ENCODE measurements around the gene FKTN.

Gene FKTN

DNA sequence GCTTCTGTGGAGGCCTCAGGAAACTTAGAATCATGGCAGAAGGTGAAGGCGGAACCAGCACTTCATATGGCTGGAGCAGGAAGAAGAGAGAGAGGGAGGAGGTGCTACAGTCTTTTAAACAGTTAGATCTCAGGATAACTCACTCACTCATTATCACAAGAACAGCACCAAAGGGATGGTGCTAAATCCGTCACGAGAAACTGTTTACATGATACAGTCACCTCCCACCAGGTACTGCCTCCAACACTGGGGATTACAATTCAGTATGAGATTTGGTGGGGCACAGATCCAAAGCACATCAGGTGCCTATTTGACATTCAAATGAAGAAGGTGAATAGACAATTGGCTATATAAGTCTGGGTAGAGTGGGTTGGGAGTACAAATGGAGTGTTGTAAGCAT, 35.2 kb downstream of the FKTN start:
- H3K4me3 ChIP-seq (ENCODE audit: low read length): no peak overlapping the region
- no peak for TF ChIP-seq ZNF274 (IDR thresholded peaks at IDR 0.05; ENCODE audit: low read depth, low read length)

DNA sequence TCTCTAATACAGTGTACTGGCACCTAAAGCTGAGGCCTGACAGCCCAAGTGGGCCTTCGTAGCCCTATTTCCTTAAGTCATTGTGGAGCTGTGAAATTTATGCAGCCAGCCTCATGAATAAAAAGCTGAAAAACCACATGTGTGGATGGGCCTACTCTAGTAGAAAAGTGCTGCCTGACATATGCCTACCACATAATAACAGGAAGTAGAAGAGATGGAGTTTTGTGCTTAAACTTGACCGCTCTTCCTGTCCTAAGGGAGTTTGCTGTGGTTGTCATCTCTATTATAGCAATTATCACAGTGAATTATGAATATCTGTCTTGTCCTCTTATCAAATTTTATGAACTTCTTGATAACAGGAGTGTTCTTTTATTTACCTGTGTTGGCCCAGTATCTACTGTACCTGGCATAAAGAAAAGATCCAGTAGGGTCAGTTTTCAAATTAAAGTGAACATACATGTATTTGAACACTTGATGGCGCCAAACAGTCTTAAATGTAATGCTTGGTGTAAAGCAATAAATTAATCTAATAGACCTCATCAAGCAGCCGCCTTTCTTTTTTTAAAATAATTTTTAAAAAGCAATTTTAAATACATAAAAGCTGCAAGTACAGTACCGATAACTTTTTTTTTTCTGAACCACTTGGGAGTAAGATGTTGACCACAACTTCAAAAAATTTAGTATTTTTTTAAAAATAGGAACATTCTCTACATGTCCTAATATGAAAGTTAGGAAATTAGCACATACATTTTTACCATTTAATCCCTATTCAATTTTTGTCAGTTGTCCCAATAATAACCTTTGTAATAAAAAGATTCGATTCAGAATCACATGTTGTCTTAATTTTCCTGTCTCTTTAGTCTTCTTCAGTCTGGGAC, 51.0 kb downstream of the FKTN start:
- no peak for TF ChIP-seq ZNF274 (IDR thresholded peaks at IDR 0.05; ENCODE audit: low read depth, low read length)
- H3K4me3 ChIP-seq (ENCODE audit: low read length): no peak overlapping the region

DNA sequence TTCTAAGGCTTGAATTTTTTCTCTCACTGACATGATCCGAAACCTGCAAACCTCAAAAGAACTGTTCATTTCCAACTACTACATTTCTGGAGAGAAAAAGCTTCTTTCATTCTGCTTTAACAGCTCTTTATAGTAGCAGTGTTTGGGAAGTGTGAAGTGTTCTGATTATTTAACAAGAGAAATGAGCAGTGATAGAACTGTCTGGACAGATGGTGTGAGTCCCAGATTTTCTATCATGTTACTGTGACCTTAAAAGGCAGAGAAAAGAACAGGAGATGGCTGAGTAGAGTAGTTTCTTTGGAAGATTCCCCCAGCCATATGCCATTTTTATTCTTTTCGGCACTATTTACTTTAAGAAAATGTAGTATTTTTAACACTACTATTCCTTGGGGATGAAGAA, 63.1 kb downstream of the FKTN start:
- no peak for TF ChIP-seq ZNF274 (IDR thresholded peaks at IDR 0.05; ENCODE audit: low read depth, low read length)
- no peak overlapping the region for H3K4me3 ChIP-seq (ENCODE audit: low read length)

DNA sequence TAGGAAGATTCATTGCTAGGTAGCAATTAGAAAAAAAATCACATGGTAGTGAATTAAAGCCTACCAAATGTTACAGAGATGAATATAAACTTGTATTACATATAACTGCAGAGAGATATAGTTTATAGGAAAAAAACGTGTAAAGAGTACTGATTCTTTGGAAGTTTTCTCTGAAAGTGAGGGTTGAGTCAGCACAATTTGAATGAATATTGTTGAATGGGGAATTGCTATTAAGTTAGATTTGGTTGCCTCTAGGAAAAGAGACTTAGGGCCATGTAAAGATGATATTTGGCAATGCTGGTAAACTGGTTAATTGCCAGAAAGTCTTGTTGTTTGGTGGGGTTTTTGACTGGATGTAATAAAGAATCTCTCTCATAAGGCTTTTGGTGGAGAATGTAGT, 67.2 kb downstream of the FKTN start:
- no peak overlapping the region for H3K4me3 ChIP-seq (ENCODE audit: low read length)
- TF ChIP-seq ZNF274 (IDR thresholded peaks at IDR 0.05; ENCODE audit: low read depth, low read length): no peak

DNA sequence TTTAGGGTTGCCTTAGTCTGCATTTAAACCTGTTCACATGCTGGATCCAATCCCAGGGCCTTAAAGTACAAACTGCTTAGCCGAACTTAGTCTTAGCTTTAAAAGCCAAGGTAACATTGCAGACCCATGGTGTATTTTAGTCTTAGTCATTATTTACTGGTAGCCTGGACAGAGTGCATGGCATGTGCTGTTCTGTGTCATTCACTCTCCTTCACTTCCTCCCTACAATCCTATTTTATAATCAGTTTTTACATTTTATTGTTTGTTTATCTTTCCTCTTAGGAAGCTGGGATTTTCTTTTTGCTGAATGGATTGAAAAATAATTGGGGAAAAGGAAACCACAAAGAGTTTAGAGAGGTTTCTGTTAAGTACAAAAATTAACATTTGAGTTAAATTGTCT, 74.9 kb downstream of the FKTN start:
- no peak for TF ChIP-seq ZNF274 (IDR thresholded peaks at IDR 0.05; ENCODE audit: low read depth, low read length)
- H3K4me3 ChIP-seq (ENCODE audit: low read length): no peak overlapping the region

DNA sequence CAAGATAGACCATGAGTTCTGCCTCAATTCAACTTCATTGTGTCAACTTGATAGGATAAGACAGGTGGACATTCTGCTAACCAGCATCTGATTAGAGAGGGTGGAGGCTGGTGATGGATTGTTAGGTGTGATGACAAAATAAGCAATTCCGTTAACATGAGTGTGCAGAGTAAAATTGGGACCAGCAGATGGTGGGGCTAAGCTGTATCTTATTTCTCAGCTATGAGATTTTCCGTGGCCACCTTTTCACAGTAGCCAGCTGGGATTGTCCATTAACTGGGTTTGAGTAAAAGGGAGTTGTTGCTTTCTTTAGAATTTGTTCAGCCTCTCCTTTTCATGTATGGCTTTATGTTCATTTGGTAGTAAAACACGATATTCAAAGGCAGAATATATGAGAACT, 75.5 kb downstream of the FKTN start:
- H3K4me3 ChIP-seq (ENCODE audit: low read length): no peak overlapping the region
- no peak for TF ChIP-seq ZNF274 (IDR thresholded peaks at IDR 0.05; ENCODE audit: low read depth, low read length)

DNA sequence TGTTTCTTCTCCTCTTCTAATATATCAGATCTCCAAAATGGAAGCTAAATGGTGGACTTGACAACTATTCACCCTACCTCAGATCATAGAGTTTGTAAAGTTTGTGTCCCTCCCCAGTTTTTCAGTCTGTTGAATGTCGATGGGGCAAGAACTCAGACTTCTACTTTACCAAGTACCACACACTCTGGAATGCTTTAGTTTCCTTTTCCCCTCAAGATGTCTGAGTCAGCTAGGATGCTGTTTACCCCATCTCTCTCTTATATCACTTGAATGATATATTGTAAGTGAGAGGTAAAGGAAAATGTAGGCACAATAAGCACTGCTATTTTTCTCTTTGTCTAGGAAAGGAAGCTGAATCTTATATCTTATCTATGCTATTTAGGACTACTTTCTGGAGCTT, 78.4 kb downstream of the FKTN start:
- H3K4me3 ChIP-seq (ENCODE audit: low read length): no peak overlapping the region
- no peak for TF ChIP-seq ZNF274 (IDR thresholded peaks at IDR 0.05; ENCODE audit: low read depth, low read length)

DNA sequence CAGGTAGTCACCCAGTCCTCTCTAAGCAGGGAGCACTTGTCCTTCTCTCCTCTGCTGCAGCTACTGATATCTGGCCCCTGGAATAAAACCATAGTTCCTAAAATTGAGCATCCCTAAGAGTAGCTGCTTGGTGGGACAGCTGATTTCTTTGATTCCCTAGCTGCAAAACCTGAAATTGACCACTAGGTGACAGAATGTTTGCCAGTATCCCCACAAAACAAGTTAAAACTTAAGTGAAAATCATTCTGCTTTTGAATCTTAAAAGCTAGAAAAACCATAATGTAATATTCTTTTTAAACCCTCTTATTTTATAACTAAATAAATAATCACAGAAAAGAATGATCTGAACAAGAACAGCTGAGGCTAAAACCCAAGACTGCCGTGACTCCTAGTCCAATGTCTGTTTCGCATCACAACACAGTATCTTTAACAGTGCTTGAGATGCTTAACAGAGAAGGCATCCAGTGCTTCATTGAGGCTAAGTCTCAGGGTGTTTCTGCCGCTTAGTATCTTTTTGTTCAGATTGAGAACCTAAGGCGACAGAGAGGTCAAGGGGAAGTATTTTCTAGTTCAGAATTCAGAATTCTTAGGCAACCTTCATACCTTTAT, 80.0 kb downstream of the FKTN start:
- TF ChIP-seq ZNF274 (IDR thresholded peaks at IDR 0.05; ENCODE audit: low read depth, low read length): no peak

DNA sequence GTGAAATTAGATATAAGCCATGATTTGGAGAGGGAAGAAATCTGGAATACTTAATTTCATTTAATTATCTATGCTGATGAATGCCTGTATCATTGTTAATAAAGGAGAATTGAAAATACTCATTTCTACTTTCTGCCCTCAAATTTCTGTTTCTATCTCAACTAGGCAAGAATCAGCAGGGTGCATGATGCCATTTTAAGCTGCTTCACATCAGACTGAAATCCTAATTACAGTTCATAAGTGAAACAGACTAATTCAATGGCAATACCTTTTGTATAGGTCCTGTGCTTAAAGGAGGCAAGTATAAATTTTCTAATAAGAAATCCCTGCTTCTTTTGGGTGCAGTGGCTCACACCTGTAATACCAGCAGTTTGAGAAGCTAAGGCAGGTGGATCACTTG, 82.0 kb downstream of the FKTN start:
- TF ChIP-seq ZNF274 (IDR thresholded peaks at IDR 0.05; ENCODE audit: low read depth, low read length): no peak
- H3K4me3 ChIP-seq (ENCODE audit: low read length): no peak overlapping the region

More for the DNA sequence above, 80.0 kb downstream of the FKTN start:
- no peak overlapping the region for H3K4me3 ChIP-seq (ENCODE audit: low read length)

DNA sequence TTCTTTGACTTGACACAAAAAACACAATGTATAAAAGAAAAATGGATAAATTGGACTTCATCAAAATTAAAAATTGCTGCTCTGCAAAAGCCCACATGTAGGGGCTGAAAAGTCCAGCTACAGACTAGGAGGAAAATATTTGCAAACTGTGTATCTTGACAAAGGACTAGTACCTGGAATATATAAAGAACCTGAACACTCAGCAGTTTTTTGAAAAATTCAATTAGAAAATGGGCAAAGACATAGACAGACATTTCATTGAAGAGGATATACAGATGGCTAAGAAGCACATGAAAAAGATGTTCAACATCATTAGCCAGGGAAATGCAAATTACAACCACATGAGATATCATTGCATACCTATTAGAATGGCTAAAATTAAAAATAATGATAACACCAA, 85.9 kb downstream of the FKTN start:
- TF ChIP-seq ZNF274 (IDR thresholded peaks at IDR 0.05; ENCODE audit: low read depth, low read length): no peak
- H3K4me3 ChIP-seq (ENCODE audit: low read length): no peak overlapping the region

DNA sequence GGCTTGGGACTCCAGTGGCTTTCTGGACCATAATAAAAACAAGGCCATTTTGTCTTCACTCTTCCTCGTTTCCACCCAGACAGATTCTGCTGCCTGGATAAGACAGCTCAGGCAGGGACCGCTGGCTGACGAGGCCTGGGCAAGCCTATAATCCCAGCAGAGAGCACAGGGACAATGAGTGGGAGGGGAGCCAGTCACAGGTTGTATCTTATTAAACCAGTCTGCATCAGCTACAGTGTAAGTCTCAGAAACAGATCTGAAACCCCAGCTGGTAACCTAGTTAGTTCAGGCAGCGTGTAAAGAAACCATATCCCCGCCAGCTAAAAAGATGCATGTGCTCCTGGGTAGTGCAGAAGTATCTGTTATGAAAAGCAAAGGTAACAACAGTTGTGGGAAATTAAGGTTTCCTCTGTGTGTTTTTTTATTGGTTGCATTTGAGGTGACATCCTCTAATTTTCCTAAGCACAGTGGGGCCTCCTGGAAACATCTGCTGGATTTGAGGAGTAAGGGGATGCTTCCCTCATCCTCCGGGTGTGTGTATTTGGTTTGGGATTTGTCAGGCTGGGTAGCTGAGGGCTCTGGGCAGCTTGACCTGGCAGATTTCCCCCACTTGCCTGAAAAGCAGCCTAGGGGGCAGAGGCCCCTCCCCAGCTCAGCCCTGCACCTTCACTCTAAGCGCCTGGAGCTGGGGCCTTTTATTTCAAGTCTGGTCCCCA, 89.1 kb downstream of the FKTN start:
- no peak for TF ChIP-seq ZNF274 (IDR thresholded peaks at IDR 0.05; ENCODE audit: low read depth, low read length)
- H3K4me3 ChIP-seq (ENCODE audit: low read length): no peak overlapping the region

DNA sequence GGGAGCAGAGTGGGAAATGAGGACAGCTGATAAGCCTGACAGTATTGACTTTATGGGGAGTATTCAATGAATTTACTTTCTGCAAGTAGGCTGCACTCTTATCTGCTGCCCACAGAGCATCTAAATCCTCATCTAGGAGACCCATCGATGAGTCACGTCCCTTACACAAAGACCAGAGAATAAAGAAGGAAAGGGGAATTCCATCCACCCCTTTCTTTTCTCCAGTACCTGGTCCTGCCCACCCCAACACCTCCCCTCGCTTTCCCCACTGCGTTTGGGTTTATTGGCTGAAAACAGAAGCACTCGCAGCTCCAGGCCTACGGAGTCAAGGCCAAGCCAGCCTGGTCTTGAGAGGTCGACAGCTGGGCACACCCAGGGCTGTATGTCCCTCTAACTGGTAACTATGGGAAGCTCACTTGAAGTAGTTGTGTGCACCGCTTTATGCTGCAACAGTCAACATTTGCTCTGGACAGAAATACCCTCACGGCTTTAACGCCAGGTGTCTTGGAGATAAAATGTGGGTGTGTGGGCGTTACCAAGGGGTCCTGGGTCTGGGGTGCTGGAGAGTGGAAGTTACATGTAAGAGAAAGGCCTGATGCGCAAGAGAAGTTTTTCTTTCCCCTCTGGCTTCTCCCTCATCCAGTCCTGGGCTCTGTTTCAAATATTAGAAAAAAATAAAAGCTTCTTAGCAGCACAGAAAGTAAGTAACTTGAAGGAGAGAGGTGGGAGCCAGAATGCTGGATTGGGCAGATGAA, 89.8 kb downstream of the FKTN start:
- no peak for TF ChIP-seq ZNF274 (IDR thresholded peaks at IDR 0.05; ENCODE audit: low read depth, low read length)
- H3K4me3 ChIP-seq (ENCODE audit: low read length): no peak overlapping the region

DNA sequence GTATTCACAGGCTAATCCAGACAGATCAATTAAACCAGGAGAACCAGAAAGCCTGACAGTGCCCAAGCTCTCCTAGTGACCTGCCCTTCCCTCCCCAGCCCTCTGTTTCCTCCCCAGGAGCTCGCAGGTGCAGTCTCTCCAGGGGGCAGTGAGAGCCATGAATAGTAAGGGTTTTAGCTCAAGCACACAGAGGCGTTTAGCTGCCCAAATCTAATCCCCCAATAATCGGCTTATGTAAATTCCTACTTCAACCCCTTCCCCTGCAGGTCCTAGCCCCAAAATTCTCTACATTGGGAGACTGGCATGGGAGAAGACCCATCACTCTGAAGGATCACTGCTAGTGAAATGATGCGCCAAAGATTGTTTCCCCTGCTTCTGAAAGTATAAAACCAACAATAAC, 93.9 kb downstream of the FKTN start:
- H3K4me3 ChIP-seq (ENCODE audit: low read length): no peak overlapping the region
- no peak for TF ChIP-seq ZNF274 (IDR thresholded peaks at IDR 0.05; ENCODE audit: low read depth, low read length)
